GM18511 (cell line): Measurements from ENCODE around the gene MKLN1.
"Not testable (repeated sequence)": the region's sequence is repeated elsewhere in the genome, so short reads cannot be mapped to it uniquely, and the experiment has no call there.

Experiments
- ATAC-seq: cut with Tn5 transposase; IDR thresholded peaks from one replicate; pipeline ENCODE4 v1.9.1; 2021; ENCODE audit warnings: mild to moderate bottlenecking, moderate library complexity; ENCODE audit not compliant: unreplicated experiment

The MKLN1 gene

GRCh38 chr7:131388126-131388525 is 60.5 kb downstream of the MKLN1 start:
- ATAC-seq: no peak

- no peak for ATAC-seq
Observed at GRCh38 chr7:131390275-131390674, 62.6 kb downstream of the MKLN1 start.

DNA sequence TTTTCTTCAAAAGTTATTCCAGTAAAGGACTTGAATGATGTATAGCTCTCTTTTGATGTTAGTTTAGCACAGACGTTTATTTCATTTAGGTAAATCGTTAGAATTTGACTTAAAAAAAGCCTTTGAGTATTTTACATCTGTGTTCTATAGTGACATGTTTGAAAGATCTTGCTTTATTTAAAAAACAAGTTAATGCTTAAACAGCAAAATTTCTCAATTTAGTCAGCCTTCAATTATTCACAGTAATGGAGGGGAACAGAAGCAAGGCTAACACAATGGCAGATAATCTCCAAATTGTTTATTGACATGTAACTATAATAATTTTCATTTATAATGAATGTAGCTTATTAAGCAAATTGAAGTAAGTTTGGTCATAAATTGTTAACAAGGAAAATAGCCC is 63.5 kb downstream of the MKLN1 start:
- ATAC-seq: no peak

DNA sequence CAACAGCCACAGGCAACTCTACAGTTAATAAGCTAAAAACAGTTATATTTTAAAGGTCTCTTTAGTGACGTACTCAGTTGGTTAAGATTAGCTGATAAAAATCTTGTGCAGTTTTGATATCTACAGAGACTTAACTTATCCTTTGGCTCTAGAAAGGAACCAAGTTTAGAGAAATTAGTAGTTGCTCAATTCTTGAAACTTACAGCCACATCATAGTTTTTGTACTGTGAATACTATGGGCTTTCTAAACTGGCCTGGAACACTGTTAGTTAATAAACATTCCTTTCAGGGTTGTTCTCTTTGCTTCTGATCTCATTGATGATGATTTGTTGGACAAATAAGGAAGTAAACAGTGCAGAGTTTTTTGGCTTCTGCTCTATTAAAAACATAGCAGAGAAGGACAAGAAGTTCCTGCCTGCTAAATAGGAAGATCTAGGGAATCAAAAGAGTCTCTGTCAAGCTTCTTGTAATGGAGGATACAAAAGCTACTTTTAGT is 73.1 kb downstream of the MKLN1 start:
- no peak for ATAC-seq

GRCh38 chr7:131401194-131401593 is 73.5 kb downstream of the MKLN1 start:
- no peak for ATAC-seq

DNA sequence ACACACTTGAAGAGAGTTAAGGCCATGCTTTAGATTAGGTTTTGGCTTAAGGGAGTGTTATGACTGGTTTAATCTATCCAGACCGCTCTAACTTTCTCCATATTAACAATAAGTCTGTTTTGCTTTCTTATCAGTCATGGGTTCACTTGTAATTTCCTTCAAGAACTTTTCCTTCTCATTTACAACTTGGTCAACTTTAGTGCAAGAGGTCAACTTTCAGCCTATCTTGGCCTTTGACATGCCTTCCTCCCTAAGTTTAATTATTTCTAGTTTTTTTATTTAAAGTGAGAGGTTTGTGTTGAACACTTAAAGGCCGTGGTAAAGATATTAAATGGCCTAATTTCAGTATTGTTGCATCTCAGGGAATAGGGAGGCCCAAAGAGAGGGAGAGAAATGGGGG is 75.6 kb downstream of the MKLN1 start:
- no peak for ATAC-seq

GRCh38 chr7:131404226-131404911 is 76.7 kb downstream of the MKLN1 start:
- no peak for ATAC-seq

DNA sequence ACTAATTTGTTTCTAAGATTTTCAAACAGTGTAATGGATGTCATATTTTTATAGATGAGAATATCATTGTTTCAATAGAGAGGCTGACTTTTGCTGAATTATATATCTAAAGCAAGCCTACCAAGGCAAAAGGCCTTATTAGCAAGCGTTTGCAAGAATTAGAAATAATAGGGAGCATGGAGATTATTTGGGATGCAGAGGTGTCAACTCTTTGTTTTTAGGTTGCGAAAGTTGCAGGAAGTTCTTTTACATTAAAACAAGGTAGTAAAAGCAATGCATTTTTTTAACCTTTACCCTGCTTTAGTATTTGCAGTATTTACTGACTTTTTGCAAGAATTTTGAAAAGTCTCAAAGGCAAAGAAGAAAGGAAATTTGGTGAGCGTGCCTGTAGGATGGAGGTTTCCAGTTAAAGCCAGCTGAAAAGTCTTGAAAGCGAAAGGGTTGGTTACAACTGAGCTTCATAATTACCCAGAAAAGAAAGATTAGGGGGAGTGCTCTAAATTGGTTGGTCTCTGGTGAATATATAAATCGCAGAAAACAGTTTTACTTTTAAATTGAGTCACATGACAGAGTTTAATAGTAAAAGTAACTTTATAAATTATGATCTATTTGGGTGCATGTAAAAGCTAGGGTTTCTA is 81.6 kb downstream of the MKLN1 start:
- ATAC-seq: no peak

GRCh38 chr7:131412031-131412430 is 84.4 kb downstream of the MKLN1 start:
- no peak for ATAC-seq

GRCh38 chr7:131413711-131414110 is 86.0 kb downstream of the MKLN1 start:
- ATAC-seq: no peak

GRCh38 chr7:131424219-131424822 is 96.6 kb downstream of the MKLN1 start:
- no peak for ATAC-seq

- no peak for ATAC-seq
Observed at GRCh38 chr7:131425992-131426391, 98.3 kb downstream of the MKLN1 start.

DNA sequence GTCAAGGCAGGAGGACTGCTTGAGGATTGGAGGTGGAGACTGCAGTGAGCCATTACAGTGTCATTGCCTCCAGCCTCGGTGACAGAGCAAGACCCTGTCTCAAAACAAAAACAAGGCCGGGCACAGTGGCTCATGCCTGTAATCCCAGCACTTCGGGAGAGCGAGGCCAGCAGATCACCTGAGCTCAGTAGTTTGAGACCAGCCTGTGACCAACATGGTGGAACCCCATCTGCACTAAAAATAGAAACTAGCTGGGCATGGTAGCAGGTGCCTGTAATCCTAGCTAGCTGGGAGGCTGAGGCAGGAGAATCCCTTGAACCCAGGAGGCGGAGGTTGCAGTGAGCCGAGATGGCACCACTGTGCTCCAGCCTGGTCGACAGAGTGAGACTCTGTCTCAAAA is 103.2 kb downstream of the MKLN1 start:
- ATAC-seq: not testable (repeated sequence)

- no peak for ATAC-seq
Observed at GRCh38 chr7:131431289-131431688, 103.6 kb downstream of the MKLN1 start.

GRCh38 chr7:131431756-131432155 is 104.1 kb downstream of the MKLN1 start:
- no peak for ATAC-seq

DNA sequence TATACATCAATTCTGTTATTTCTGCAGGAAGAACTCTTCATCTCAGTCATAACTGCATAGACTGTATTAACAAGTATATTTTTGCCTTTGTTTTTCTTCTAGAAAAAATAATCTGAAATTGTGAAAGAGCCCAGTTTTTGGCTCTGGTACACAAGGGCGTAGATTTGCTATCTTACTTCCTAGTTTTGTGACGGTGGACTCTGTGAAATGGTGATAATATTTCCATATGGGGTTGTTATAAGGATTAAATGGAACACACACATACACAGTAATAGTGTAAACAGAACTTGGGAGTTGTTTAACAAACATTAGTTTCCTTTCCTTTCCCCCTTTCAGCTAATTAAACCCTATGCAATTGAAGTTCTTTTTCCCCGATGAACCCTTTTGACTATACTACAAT is 108.7 kb downstream of the MKLN1 start:
- no peak for ATAC-seq

DNA sequence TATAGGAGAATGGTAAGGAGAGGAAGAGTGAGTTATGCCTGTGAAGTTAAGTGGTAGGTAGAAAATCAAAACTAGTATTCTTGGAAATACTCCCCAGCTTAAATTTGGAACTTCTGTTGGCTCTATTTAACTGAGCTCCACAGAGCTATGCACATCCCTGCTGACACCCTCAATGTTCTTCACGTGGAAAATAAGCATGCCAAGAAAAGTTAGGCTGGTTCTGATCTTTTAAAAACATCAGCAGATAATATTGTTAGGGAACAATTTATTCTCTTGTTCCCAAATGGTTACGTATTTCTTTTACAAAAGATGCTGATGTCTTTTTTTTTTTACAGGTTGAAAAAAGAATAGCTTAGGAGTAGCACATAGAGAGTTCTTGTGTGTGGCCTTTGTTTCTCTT is 111.3 kb downstream of the MKLN1 start:
- no peak for ATAC-seq

DNA sequence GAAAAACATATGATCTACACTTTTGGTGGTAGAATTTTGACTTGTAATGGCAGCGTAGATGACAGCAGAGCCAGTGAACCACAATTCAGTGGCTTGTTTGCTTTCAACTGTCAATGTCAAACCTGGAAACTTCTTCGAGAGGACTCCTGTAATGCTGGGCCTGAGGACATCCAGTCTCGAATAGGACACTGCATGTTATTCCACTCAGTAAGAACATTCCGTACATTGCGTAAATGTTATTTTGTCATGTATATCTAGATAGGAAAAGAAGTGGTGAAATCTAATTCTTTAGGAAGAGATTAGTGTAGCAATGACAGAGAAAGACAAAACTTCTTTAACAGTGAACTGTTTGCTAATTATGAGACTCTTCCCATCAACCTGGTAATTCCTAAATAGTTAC is 115.8 kb downstream of the MKLN1 start:
- ATAC-seq: no peak

GRCh38 chr7:131444683-131445082 is 117.0 kb downstream of the MKLN1 start:
- ATAC-seq: no peak

DNA sequence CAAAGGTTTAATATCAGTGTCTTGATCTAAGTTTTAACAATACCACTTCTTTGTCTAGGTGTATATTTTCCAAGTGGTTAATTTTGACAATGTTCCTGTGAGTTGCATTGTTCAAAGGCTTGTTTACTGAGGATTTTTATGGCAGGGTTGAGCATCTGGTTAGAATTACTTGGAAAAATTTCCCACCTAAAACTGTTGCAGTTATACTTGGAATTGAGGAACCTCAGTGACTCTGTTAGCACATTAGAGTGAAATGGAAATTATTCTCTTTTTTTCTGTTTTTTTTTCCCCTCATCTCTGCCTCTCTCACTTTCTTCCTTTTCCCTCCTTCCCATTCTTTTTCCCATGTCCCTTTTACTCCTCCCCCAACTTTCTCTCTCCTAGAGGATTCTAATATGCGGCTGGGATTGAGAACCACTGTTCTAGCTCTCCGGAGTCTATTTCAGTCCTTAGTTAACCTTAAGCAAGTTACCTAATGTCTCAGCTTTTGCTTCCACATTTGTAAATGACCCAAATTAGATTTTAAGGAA is 121.8 kb downstream of the MKLN1 start:
- no peak for ATAC-seq

DNA sequence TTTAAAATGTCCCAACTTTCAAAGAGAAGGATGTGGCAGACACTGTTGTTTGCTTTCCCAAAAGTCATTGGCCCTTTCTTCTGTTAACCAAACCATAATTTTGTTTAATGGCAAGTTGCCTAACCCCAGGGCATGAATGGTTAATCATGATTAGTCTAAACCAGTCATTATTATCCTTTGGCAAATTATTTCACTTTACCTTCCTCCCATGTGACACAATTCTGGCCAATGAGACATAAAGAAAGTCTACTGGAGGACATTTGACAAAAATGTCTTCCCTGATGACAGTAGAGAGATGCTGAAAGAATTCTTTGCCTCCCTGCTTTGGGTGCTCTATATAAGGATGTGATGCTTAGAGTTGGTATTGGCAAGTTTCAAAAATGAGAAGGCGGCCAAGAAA is 126.8 kb downstream of the MKLN1 start:
- ATAC-seq: peak; percentile 21

DNA sequence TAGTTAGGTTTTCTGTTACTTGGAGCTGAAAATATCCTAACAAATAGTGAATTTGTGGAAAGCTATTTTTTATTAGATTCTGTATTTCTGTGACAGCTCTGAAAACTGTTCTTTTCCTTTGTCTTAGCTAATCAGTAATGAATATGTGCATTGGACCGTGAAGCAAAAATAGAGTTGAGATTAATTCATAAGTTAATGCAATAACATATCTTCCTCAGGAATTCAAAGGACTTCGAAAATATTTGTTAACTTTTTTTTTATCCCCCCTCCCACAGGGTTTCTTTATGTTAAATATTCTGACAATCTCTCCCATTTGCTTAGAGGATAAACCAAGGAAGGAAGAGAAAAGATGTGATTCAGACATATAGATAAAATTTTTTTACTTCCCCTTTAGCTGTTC is 127.3 kb downstream of the MKLN1 start:
- peak; percentile 45 for ATAC-seq
